Central memory CD8-positive, alpha-beta T cell (primary cell): ENCODE results near the gene ADARB2.
"Not testable (repeated sequence)": the region's sequence is repeated elsewhere in the genome, so short reads cannot be mapped to it uniquely, and the experiment has no call there.

ENCODE experiments used
- ATAC-seq: fragments of 150-1000 bp; cut with Tn5 transposase; replicated peaks from 2 replicates; pipeline ENCODE4 v1.10.0; 2022; ENCODE audit warnings: mild to moderate bottlenecking, moderate FRiP score, moderate number of reproducible peaks; ENCODE audit not compliant: poor library complexity, severe bottlenecking; ENCODE audit errors: extremely low read depth
- DNase-seq, 2 donors: peaks; one replicate each; pipeline ENCODE4 v3.0.0; 2021; ENCODE audit warnings: low spot score in 2 of 2
- H3K27ac Mint-ChIP-seq: one replicate; pipeline ENCODE4 v1.8.0; 2022; ENCODE audit warnings: low read depth, mild to moderate bottlenecking, moderate library complexity, mixed read lengths
- H3K27me3 Mint-ChIP-seq: one replicate; pipeline ENCODE4 v1.8.0; 2022; ENCODE audit warnings: mixed read lengths
- H3K36me3 Mint-ChIP-seq: one replicate; pipeline ENCODE4 v1.8.0; 2022; ENCODE audit warnings: mild to moderate bottlenecking, moderate library complexity, mixed read lengths; ENCODE audit not compliant: insufficient read depth
- H3K4me1 Mint-ChIP-seq: one replicate; pipeline ENCODE4 v1.8.0; 2022; ENCODE audit warnings: mixed read lengths
- H3K4me3 Mint-ChIP-seq: one replicate; pipeline ENCODE4 v1.8.0; 2022; ENCODE audit warnings: mild to moderate bottlenecking, moderate library complexity, mixed read lengths
- H3K9me3 Mint-ChIP-seq: one replicate; pipeline ENCODE4 v1.8.0; 2022; ENCODE audit warnings: mixed read lengths

Gene ADARB2

GRCh38 chr10:1737222-1738061 lies at the start of gene ADARB2:
Gene ADARB2 (minus strand): TSS chr10:1737525.
- no peak for ATAC-seq
- Mint-ChIP-seq H3K27ac (no peak within 1 kb of the TSS), H3K4me1 (no peaks in the 10 kb centered on the region), H3K36me3 (no peaks in the 10 kb centered on the region), H3K27me3 (peaks cover 84% of the 10 kb centered on the region), H3K9me3 (no peaks in the 10 kb centered on the region), H3K4me3 (no peak within 1 kb of the TSS)
- no peak for DNase-seq

GRCh38 chr10:1785835-1786234 lies 48.5 kb upstream of the ADARB2 start:
- no peaks in the 10 kb centered on the region for H3K4me1 Mint-ChIP-seq
- no peaks in the 10 kb centered on the region for H3K36me3 Mint-ChIP-seq
- no peak overlapping the region for H3K27ac Mint-ChIP-seq
- no peak overlapping the region for H3K4me3 Mint-ChIP-seq
- H3K9me3 Mint-ChIP-seq: no peaks in the 10 kb centered on the region
- ATAC-seq (no peak), DNase-seq (no peak)
- no peaks in the 10 kb centered on the region for H3K27me3 Mint-ChIP-seq

DNA sequence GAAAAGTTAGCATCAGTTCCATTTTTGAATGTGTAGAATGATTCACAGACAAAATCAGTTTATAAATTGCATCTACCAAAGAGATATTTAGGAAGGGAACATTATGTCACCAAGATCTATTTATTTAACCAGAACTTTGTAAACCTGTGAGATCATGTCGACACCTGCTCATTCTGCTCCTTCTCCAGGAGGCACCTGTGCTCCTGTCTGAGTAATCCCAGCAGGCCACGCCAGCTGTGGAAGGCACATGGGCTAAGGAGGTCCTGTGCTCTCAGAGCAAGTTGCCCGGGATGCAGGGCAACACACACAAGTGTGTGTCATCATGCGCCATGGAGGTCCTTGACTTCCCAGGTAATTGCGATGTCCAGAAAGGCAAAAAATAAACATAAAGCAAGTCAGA lies 45.5 kb upstream of the ADARB2 start:
- Mint-ChIP-seq H3K9me3 (no peaks in the 10 kb centered on the region), H3K4me1 (no peaks in the 10 kb centered on the region), H3K27ac (no peak overlapping the region), H3K27me3 (no peaks in the 10 kb centered on the region), H3K36me3 (peaks cover 2% of the 10 kb centered on the region), H3K4me3 (no peak overlapping the region)
- no peak for ATAC-seq
- no peak for DNase-seq

GRCh38 chr10:1779796-1780195 lies 42.5 kb upstream of the ADARB2 start:
- peaks cover 2% of the 10 kb centered on the region for H3K36me3 Mint-ChIP-seq
- no peak overlapping the region for H3K27ac Mint-ChIP-seq
- ATAC-seq: no peak
- no peak overlapping the region for H3K4me3 Mint-ChIP-seq
- H3K4me1 Mint-ChIP-seq: no peaks in the 10 kb centered on the region
- no peaks in the 10 kb centered on the region for H3K9me3 Mint-ChIP-seq
- no peak for DNase-seq
- H3K27me3 Mint-ChIP-seq: no peaks in the 10 kb centered on the region

- Mint-ChIP-seq H3K27ac (no peak overlapping the region), H3K27me3 (no peaks in the 10 kb centered on the region), H3K9me3 (no peaks in the 10 kb centered on the region), H3K4me1 (no peaks in the 10 kb centered on the region), H3K36me3 (peaks cover 2% of the 10 kb centered on the region), H3K4me3 (no peak overlapping the region)
- DNase-seq (no peak), ATAC-seq (no peak)
Observed at GRCh38 chr10:1778375-1778969, 41.1 kb upstream of the ADARB2 start.

DNA sequence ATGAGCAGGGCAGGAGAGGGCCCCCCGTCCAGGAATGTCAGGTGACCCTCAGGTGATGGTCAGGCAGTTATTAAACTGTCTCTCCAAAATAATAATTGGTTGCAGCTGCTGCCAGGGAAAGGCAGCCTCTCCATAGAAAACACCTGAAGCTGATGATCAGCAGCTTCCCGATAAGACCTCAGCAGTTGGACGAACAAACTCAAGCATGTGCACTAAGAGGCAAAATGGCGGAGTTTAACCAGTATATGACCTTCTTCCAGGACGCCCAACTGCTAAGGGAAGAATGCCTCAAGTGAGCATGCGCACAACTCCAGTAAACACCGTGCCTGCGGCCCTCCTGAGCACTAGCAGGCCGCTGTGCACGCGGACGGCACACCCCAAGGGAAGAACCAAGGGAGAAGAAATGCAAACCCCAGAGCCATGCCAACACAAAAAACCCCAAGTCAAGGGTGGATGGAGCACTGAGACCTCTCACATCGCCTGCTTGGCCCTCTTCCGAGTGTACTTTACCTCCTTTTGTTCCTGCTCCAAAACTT lies 38.9 kb upstream of the ADARB2 start:
- H3K4me1 Mint-ChIP-seq: no peaks in the 10 kb centered on the region
- ATAC-seq: no peak
- no peaks in the 10 kb centered on the region for H3K9me3 Mint-ChIP-seq
- H3K27me3 Mint-ChIP-seq: no peaks in the 10 kb centered on the region
- H3K36me3 Mint-ChIP-seq: peaks cover 2% of the 10 kb centered on the region
- no peak overlapping the region for H3K27ac Mint-ChIP-seq
- no peak for DNase-seq
- H3K4me3 Mint-ChIP-seq: no peak overlapping the region

DNA sequence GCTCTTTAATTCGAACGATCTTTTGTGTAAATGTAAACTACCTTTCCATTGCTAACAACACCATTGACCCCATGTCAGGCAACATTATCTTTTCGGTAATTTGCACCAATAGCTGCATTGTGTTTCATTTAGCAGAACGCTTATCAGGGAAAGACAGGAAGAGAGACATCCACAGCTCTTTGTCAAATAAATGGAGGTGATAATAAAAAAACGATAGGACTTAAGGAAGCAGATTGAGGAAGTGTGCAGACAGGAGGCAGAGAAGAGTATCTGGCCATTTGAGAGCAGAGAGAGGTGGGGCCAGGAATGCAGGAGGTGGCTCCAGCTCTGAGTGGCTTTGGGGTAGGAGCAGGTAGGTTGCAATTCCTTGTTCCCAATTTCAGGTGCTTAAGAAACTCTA lies 37.5 kb upstream of the ADARB2 start:
- no peaks in the 10 kb centered on the region for H3K4me1 Mint-ChIP-seq
- no peak for ATAC-seq
- no peaks in the 10 kb centered on the region for H3K9me3 Mint-ChIP-seq
- no peak for DNase-seq
- no peak overlapping the region for H3K27ac Mint-ChIP-seq
- no peaks in the 10 kb centered on the region for H3K27me3 Mint-ChIP-seq
- H3K4me3 Mint-ChIP-seq: no peak overlapping the region
- H3K36me3 Mint-ChIP-seq: peaks cover 2% of the 10 kb centered on the region

DNA sequence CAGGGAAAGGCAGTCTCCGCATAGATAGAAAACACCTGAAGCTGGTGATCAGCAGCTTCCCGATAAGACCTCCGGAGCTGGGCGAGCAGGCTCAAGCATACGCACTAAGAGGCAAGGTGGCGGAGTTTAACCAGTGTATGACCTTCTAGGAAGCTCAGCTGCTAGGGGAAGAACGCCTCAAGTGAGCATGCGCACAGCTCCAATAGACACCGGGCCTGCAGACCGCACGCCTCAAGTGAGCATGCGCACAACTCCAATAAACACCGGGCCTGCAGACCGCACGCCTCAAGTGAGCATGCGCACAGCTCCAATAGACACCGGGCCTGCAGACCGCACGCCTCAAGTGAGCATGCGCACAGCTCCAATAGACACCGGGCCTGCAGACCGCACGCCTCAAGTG lies 35.9 kb upstream of the ADARB2 start:
- H3K27ac Mint-ChIP-seq, ATAC-seq, H3K4me3 Mint-ChIP-seq, DNase-seq, H3K36me3 Mint-ChIP-seq, H3K4me1 Mint-ChIP-seq, H3K27me3 Mint-ChIP-seq, H3K9me3 Mint-ChIP-seq: not testable (repeated sequence)

DNA sequence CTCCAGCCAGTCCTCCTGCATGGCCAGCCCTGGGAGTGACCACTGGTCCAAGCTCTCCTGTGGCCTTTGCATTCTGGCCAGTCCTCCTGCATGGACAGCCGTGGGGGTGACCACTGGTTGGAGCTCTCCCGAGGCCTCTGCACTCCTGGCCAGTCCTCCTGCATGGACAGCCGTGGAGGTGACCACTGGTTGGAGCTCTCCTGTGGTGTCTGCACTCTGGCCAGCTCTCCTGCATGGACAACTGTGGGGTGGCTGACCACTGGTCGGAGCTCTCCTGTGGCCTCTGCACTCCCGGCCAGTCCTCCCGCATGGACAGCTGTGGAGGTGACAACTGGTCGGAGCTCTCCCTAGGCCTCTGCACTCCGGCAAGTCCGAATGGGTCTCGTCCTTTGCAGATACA lies 28.7 kb upstream of the ADARB2 start:
- no peaks in the 10 kb centered on the region for H3K9me3 Mint-ChIP-seq
- no peak overlapping the region for H3K4me3 Mint-ChIP-seq
- ATAC-seq: no peak

DNA sequence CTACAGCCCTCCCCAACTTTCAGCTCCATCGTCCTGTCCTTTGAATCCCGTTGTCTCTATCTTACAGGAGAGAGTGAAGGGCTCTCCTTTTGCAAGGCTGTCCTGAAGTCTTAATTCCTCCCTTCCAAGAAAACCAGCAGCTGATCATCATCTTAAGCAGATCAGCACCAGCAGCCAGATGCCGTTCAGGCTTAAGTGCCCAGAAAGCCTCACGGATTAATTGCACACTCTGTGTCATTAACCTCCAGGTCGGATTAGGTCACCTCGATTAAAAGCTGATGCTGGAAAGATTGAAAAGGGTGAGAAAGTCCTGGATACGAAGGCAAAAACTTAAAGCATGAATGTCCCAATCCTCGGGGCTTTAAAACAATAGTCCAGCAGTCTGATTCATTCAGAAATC lies 24.8 kb upstream of the ADARB2 start:
- H3K9me3 Mint-ChIP-seq: peaks cover 10% of the 10 kb centered on the region
- H3K4me1 Mint-ChIP-seq: no peaks in the 10 kb centered on the region
- no peaks in the 10 kb centered on the region for H3K36me3 Mint-ChIP-seq
- DNase-seq: no peak
- no peak overlapping the region for H3K4me3 Mint-ChIP-seq
- ATAC-seq: no peak
- no peak overlapping the region for H3K27ac Mint-ChIP-seq
- H3K27me3 Mint-ChIP-seq: no peaks in the 10 kb centered on the region

More for the DNA sequence above, 28.7 kb upstream of the ADARB2 start:
- no peak overlapping the region for H3K27ac Mint-ChIP-seq
- no peaks in the 10 kb centered on the region for H3K4me1 Mint-ChIP-seq
- no peaks in the 10 kb centered on the region for H3K27me3 Mint-ChIP-seq
- no peaks in the 10 kb centered on the region for H3K36me3 Mint-ChIP-seq
- DNase-seq: no peak

DNA sequence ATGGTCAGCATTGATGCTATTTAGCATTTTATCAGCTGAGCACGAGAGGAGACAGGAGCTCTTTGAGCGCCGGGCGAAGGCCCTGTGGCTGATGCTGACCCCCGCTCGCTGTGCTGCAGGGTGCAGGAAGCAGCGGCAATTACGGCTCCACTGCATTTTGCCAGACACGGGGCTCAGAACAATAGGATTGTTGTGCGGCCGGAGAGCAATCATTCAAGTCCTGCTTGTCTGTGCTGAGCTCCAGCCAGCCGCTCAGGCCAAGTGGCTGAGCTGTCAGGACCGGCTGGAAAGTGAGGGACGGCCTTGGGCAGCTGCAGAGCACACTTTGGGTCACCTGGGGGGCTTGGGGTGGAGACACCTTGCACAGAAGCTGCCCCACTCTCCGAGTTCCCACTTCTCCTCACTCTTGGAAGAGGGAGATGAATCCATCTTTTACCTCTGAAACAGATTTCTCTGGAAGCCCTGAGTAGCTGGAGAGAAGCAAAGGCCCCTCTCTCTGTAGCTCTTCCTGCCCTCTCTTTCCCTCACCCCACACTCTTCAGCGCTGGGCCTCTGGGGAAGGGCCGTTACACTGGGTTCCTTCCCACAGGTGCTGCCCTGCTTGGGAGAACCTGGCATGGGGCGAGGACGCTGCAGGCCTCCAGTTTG lies 17.3 kb upstream of the ADARB2 start:
- no peak for ATAC-seq
- H3K27ac Mint-ChIP-seq: no peak overlapping the region

DNA sequence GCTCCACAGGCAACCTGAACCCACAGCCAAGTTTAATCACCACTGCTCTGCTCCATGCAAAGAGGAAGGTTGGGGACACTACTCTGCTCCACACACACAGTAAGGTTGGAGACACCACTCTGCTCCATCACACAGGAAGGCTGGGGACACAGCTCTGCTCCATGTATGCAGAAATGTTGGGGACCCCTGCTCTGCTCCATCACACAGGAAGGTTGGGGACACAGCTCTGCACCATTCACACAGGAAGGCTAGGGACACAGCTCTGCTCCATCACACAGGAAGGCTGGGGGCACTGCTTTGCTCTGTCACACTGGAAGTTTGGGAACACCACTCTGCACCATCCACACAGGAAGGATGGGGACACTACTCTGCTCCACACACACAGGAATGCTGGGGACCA lies 14.8 kb upstream of the ADARB2 start:
- no peak for ATAC-seq
- no peak for DNase-seq
- Mint-ChIP-seq H3K4me3 (no peak overlapping the region), H3K9me3 (peaks cover 16% of the 10 kb centered on the region), H3K27ac (no peak overlapping the region), H3K4me1 (no peaks in the 10 kb centered on the region), H3K36me3 (no peaks in the 10 kb centered on the region), H3K27me3 (no peaks in the 10 kb centered on the region)

More for the DNA sequence above, 17.3 kb upstream of the ADARB2 start:
- DNase-seq: no peak
- peaks cover 13% of the 10 kb centered on the region for H3K9me3 Mint-ChIP-seq
- no peak overlapping the region for H3K4me3 Mint-ChIP-seq
- H3K27me3 Mint-ChIP-seq: no peaks in the 10 kb centered on the region
- H3K36me3 Mint-ChIP-seq: no peaks in the 10 kb centered on the region
- no peaks in the 10 kb centered on the region for H3K4me1 Mint-ChIP-seq
